Stimulated activated memory B cell treated with anti-CD40 and anti-IgM and Interleukin-4, amounts not matched to agents 10 μg/mL and 1 μg/mL and 100 μg/mL, for 72 hours (primary cell): ENCODE measurements around the gene ACOD1.
A peak's percentile ranks its signal among the peaks of the same experiment; 100 is the strongest.

ENCODE experiments used
- ATAC-seq: fragments of 150-1000 bp; cut with Tn5 transposase; 2 replicates; pipeline ENCODE4 v1.10.0; 2021
- H3K27ac Mint-ChIP-seq: one replicate; pipeline ENCODE4 v1.8.0; 2022; ENCODE audit warnings: mild to moderate bottlenecking, mixed read lengths
- H3K27me3 Mint-ChIP-seq: one replicate; pipeline ENCODE4 v1.8.0; 2022; ENCODE audit warnings: mixed read lengths
- H3K36me3 Mint-ChIP-seq: one replicate; pipeline ENCODE4 v1.8.0; 2022; ENCODE audit warnings: mixed read lengths
- H3K4me1 Mint-ChIP-seq: one replicate; pipeline ENCODE4 v1.8.0; 2022; ENCODE audit warnings: mixed read lengths
- H3K4me3 Mint-ChIP-seq: one replicate; pipeline ENCODE4 v1.8.0; 2022; ENCODE audit warnings: mild to moderate bottlenecking, moderate library complexity, mixed read lengths
- H3K9me3 Mint-ChIP-seq: one replicate; pipeline ENCODE4 v1.8.0; 2022; ENCODE audit warnings: mixed read lengths

ACOD1 gene

DNA sequence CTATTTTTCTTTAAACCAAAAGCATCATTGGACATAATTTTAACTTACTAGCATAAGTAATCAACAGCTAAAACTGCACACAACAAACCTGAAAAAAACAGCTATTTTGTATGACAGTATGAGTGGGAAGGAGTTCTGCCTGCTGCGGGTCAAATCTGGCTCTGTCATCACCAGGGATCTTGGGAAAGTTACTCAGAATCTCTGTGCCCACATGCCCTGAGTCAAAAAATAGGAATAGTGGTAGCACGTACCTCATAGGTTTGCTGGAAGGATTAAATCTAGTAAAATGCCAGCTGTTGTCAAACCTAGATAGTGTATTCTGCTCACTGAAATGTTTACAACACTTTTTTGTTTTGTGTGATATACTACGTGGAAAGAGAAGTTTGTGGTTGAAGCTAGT, 44.7 kb downstream of the ACOD1 start:
- peak overlapping the region; percentile 97 for H3K27ac Mint-ChIP-seq
- H3K4me3 Mint-ChIP-seq: peak overlapping the region; percentile 97
- ATAC-seq: no peak

DNA sequence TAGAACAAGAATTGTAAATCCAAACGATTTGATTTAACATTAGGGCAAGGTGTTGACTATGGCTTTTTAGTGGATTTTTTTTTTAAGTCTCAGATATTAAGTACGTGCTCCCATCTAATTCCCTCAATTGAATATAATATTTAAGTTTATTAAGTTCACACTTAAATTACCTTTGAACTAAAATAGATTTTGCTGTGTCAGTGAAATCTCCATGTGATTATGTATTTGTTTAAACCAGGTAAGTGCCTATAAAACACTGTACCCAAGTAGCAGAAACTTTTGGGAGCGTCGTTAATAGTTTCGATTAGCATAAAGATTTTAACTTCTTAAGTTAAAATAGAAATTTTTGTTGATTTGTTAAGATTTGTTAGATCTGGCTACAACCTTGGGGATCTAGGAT, 45.2 kb downstream of the ACOD1 start:
- no peak for ATAC-seq
- Mint-ChIP-seq H3K4me3 (no peak overlapping the region), H3K27ac (peak overlapping the region; percentile 97), H3K4me1 (peaks cover 31% of the 10 kb centered on the region), H3K9me3 (no peaks in the 10 kb centered on the region), H3K27me3 (no peaks in the 10 kb centered on the region), H3K36me3 (peaks cover 24% of the 10 kb centered on the region)

More for the DNA sequence above, 44.7 kb downstream of the ACOD1 start:
- Mint-ChIP-seq H3K36me3 (peaks cover 20% of the 10 kb centered on the region), H3K9me3 (no peaks in the 10 kb centered on the region), H3K27me3 (no peaks in the 10 kb centered on the region), H3K4me1 (peaks cover 31% of the 10 kb centered on the region)

DNA sequence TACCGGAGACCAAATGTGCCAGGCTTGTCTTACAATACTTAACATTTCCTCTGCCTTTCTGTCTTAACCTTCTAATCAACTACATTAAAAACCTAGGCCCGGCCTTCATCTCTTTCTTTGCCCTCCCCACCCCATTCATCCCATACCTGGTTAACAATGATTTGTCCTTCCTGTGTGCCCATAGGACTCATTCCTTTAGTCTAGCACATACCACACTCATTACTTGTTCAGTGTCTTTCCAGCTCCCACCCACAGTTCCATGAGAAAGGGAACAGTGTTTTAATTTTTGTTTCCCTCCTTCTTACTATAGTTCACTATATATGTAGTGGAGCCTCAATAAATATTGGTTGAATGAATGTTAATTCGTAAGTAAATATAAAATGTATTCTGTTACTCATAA, 46.0 kb downstream of the ACOD1 start:
- Mint-ChIP-seq H3K27me3 (no peaks in the 10 kb centered on the region), H3K9me3 (no peaks in the 10 kb centered on the region), H3K4me1 (peaks cover 31% of the 10 kb centered on the region), H3K36me3 (peaks cover 33% of the 10 kb centered on the region), H3K4me3 (peak overlapping the region; percentile 13), H3K27ac (no peak overlapping the region)
- ATAC-seq: no peak

- H3K27ac Mint-ChIP-seq: no peak overlapping the region
- no peak for ATAC-seq
- H3K4me3 Mint-ChIP-seq: no peak overlapping the region
- peaks cover 39% of the 10 kb centered on the region for H3K36me3 Mint-ChIP-seq
- no peaks in the 10 kb centered on the region for H3K9me3 Mint-ChIP-seq
- no peaks in the 10 kb centered on the region for H3K27me3 Mint-ChIP-seq
- peaks cover 16% of the 10 kb centered on the region for H3K4me1 Mint-ChIP-seq
These were observed 52.2 kb downstream of the ACOD1 start for GRCh38 chr13:77000475-77000874.

DNA sequence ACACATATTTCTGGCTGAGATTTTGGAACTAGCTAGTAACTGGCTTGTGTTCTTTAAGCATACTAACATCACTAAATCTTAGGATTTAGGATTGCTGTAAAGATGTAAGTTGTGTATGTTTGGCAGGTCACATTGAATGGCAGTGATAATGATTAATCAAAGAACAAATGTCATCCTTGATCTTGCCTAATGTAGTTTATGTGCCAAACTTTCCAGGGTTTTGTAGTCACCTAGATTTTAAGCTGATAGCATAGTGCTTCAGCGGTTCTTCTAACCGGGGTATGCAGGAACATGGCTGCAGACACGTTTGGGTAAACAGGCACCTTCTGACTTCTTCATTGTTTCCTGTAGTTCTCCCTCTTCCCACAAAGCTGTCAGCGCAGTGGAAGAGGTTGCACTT, 53.2 kb downstream of the ACOD1 start:
- H3K36me3 Mint-ChIP-seq: peaks cover 29% of the 10 kb centered on the region
- no peaks in the 10 kb centered on the region for H3K27me3 Mint-ChIP-seq
- ATAC-seq: no peak
- H3K27ac Mint-ChIP-seq: no peak overlapping the region
- peaks cover 19% of the 10 kb centered on the region for H3K4me1 Mint-ChIP-seq
- H3K4me3 Mint-ChIP-seq: no peak overlapping the region
- H3K9me3 Mint-ChIP-seq: no peaks in the 10 kb centered on the region

GRCh38 chr13:77001963-77002587, 53.8 kb downstream of the ACOD1 start:
- Mint-ChIP-seq H3K9me3 (no peaks in the 10 kb centered on the region), H3K4me3 (no peak overlapping the region), H3K27ac (no peak overlapping the region), H3K27me3 (no peaks in the 10 kb centered on the region), H3K36me3 (peaks cover 29% of the 10 kb centered on the region), H3K4me1 (peaks cover 20% of the 10 kb centered on the region)
- no peak for ATAC-seq

DNA sequence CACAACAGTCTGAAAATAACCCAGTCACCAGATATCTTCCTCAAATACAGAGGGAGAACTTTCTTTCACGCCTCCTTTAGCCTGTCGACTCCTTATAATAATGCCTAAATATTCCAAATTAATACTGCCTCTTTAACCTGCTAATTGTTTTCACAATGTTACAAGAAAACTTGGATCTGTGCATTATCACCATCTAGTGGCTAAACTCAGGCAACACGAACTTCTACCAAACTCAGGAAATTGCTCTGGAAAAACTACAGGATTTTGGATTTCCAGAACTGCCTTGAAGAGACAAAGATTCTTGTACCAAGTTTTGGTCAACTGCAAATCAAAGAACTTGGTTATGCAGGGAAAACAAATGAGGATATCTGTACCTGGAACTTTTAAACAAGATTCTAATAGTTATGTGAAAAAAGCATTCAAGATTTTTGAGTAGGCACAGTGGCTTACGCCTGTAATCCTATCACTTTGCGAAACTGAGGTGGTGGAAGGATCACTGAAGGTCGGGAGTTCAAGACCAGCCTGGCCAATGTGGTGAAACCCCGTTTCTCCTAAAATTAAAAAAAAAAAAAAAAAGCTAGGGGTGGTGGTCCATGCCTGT, 54.4 kb downstream of the ACOD1 start:
- no peaks in the 10 kb centered on the region for H3K9me3 Mint-ChIP-seq
- H3K36me3 Mint-ChIP-seq: peaks cover 33% of the 10 kb centered on the region
- H3K27ac Mint-ChIP-seq: no peak overlapping the region
- H3K27me3 Mint-ChIP-seq: no peaks in the 10 kb centered on the region
- H3K4me1 Mint-ChIP-seq: peaks cover 20% of the 10 kb centered on the region
- H3K4me3 Mint-ChIP-seq: no peak overlapping the region
- no peak for ATAC-seq
